ENCODE data around the gene HGFAC.

Gene HGFAC

GRCh38 chr4:3411676-3412075, 30.1 kb upstream of the HGFAC start:
- DNase-seq: no peak

GRCh38 chr4:3412257-3413020, 29.3 kb upstream of the HGFAC start:
- no peak for DNase-seq

GRCh38 chr4:3413217-3413671, 28.5 kb upstream of the HGFAC start:
- no peak for DNase-seq

- DNase-seq: no peak
These were observed 27.9 kb upstream of the HGFAC start for GRCh38 chr4:3413675-3414420.

GRCh38 chr4:3414421-3415279, 27.1 kb upstream of the HGFAC start:
- DNase-seq: no peak

- DNase-seq: no peak
These were observed 26.2 kb upstream of the HGFAC start for GRCh38 chr4:3415471-3416141.

- no peak for DNase-seq
These were observed 25.5 kb upstream of the HGFAC start for GRCh38 chr4:3416270-3416669.

GRCh38 chr4:3416821-3417221, 24.9 kb upstream of the HGFAC start:
- no peak for DNase-seq

- DNase-seq: no peak
These were observed 24.3 kb upstream of the HGFAC start for GRCh38 chr4:3417448-3417847.

GRCh38 chr4:3418029-3418762, 23.6 kb upstream of the HGFAC start:
- no peak for DNase-seq

- no peak for DNase-seq
These were observed 21.7 kb upstream of the HGFAC start for GRCh38 chr4:3419836-3420605.

GRCh38 chr4:3420606-3420955, 21.2 kb upstream of the HGFAC start:
- no peak for DNase-seq

- no peak for DNase-seq
These were observed 20.8 kb upstream of the HGFAC start for GRCh38 chr4:3420956-3421355.

GRCh38 chr4:3421470-3421869, 20.3 kb upstream of the HGFAC start:
- no peak for DNase-seq

GRCh38 chr4:3422241-3422801, 19.4 kb upstream of the HGFAC start:
- DNase-seq: no peak

GRCh38 chr4:3422808-3423297, 18.9 kb upstream of the HGFAC start:
- no peak for DNase-seq

- DNase-seq: no peak
These were observed 18.4 kb upstream of the HGFAC start for GRCh38 chr4:3423406-3423805.

- no peak for DNase-seq
These were observed 17.8 kb upstream of the HGFAC start for GRCh38 chr4:3423952-3424351.

GRCh38 chr4:3424522-3425095, 17.2 kb upstream of the HGFAC start:
- no peak for DNase-seq

- no peak for DNase-seq
These were observed 15.2 kb upstream of the HGFAC start for GRCh38 chr4:3426465-3427133.
